HEK293 (cell line): Measurements from ENCODE around the gene TMEM255B.

Experiments used
- CTCF ChIA-PET: fragments of 350-600 bp; formaldehyde crosslinking; extraction: SDS; loops from one replicate; lab custom pipeline; 2021; ENCODE audit warnings: antibody characterized with exemption; lab: Yijun Ruan, JAX
- POLR2A ChIA-PET: fragments of 300-600 bp; formaldehyde crosslinking; extraction: SDS; loops from one replicate; lab custom pipeline; 2020; ENCODE audit warnings: antibody characterized with exemption, inconsistent platforms; lab: Yijun Ruan, JAX
- H3K27ac ChIP-seq: fragments of 200-500 bp; sonication (Bioruptor generic); 2 replicates; pipeline ENCODE4 v1.5.1; 2014; ENCODE audit warnings: low read depth, low read length, control low read depth, inconsistent platforms; ENCODE audit errors: extremely low read depth
- H3K36me3 ChIP-seq, 2 experiments: fragments of 200-500 bp in 1 of 2; sonication (Bioruptor generic) in 1 of 2; 1 replicate in 1 of 2; 2 replicates in 1 of 2; pipeline ENCODE4 v1.5.1; 2014 to 2017; ENCODE audit warnings: inconsistent platforms in 2 of 2, low read length in 2 of 2; ENCODE audit not compliant: control insufficient read depth in 2 of 2, insufficient read depth in 1 of 2
- H3K4me1 ChIP-seq: fragments of 200-500 bp; sonication (Bioruptor generic); 2 replicates; pipeline ENCODE4 v1.5.1; 2014; ENCODE audit warnings: mild to moderate bottlenecking, low read length, inconsistent platforms; ENCODE audit not compliant: control insufficient read depth, insufficient read depth
- H3K4me3 ChIP-seq: 2 replicates; pipeline ENCODE4 v1.5.1; 2011; ENCODE audit warnings: low read depth, mild to moderate bottlenecking, control low read depth, low read length, moderate library complexity
- H3K9me3 ChIP-seq: fragments of 200-500 bp; sonication (Bioruptor generic); 2 replicates; pipeline ENCODE4 v1.5.1; 2014; ENCODE audit warnings: low read depth, low read length, inconsistent platforms; ENCODE audit not compliant: control insufficient read depth, insufficient read depth
- GFI1B ChIP-seq: fragments of 450-650 bp; formaldehyde crosslinking; IDR thresholded peaks from 2 replicates; pipeline ENCODE4 v1.5.1; 2016; ENCODE audit warnings: missing biosample characterization, missing genetic modification characterization
- HOXD13 ChIP-seq: sonication (generic); formaldehyde crosslinking; IDR thresholded peaks from 2 replicates; pipeline ENCODE4 v1.8.0; 2022; ENCODE audit warnings: missing genetic modification reagents, borderline replicate concordance
- KLF17 ChIP-seq: fragments of 450-650 bp; formaldehyde crosslinking; IDR thresholded peaks from 2 replicates; pipeline ENCODE4 v1.5.1; 2016; ENCODE audit warnings: missing biosample characterization, missing genetic modification characterization
- OVOL3 ChIP-seq: fragments of 450-650 bp; formaldehyde crosslinking; IDR thresholded peaks from 2 replicates; pipeline ENCODE4 v1.5.1; 2016; ENCODE audit warnings: missing biosample characterization, missing genetic modification characterization
- SCRT2 ChIP-seq: fragments of 450-650 bp; formaldehyde crosslinking; IDR thresholded peaks from 2 replicates; pipeline ENCODE4 v1.5.1; 2016; ENCODE audit warnings: missing biosample characterization, missing genetic modification characterization
- SETDB1 ChIP-seq: IDR thresholded peaks from one replicate; pipeline ENCODE4 v1.6.1; 2017; ENCODE audit warnings: mild to moderate bottlenecking, low read length, moderate library complexity, mixed read lengths; ENCODE audit not compliant: insufficient read length
- ZBTB6 ChIP-seq: fragments of 450-650 bp; formaldehyde crosslinking; IDR thresholded peaks from 2 replicates; pipeline ENCODE4 v1.5.1; 2017; ENCODE audit warnings: missing biosample characterization, missing genetic modification characterization
- ZBTB7A ChIP-seq: fragments of 450-650 bp; formaldehyde crosslinking; IDR thresholded peaks from 2 replicates; pipeline ENCODE4 v1.5.1; 2016; ENCODE audit warnings: low read depth, missing biosample characterization, missing genetic modification characterization
- ZIC2 ChIP-seq: fragments of 450-650 bp; formaldehyde crosslinking; IDR thresholded peaks from 2 replicates; pipeline ENCODE4 v1.5.1; 2016; ENCODE audit warnings: missing biosample characterization, missing genetic modification characterization
- ZNF132 ChIP-seq: fragments of 450-650 bp; formaldehyde crosslinking; IDR thresholded peaks from 2 replicates; pipeline ENCODE4 v1.5.1; 2017; ENCODE audit warnings: missing biosample characterization, missing genetic modification characterization, borderline replicate concordance
- ZNF174 ChIP-seq: fragments of 450-650 bp; formaldehyde crosslinking; IDR thresholded peaks from 2 replicates; pipeline ENCODE4 v1.5.0; 2017; ENCODE audit warnings: missing biosample characterization, mild to moderate bottlenecking, missing genetic modification characterization
- ZNF184 ChIP-seq: fragments of 450-650 bp; IDR thresholded peaks from 2 replicates; pipeline ENCODE4 v1.5.1; 2018; ENCODE audit warnings: missing biosample characterization, mild to moderate bottlenecking, missing genetic modification characterization
- ZNF26 ChIP-seq: fragments of 450-650 bp; formaldehyde crosslinking; IDR thresholded peaks from 2 replicates; pipeline ENCODE4 v1.5.1; 2016; ENCODE audit warnings: missing biosample characterization, missing genetic modification characterization
- ZNF391 ChIP-seq: fragments of 450-650 bp; formaldehyde crosslinking; IDR thresholded peaks from 2 replicates; pipeline ENCODE4 v1.5.1; 2016; ENCODE audit warnings: low read depth, missing biosample characterization, missing genetic modification characterization, borderline replicate concordance
- ZNF416 ChIP-seq: fragments of 450-650 bp; formaldehyde crosslinking; IDR thresholded peaks from 2 replicates; pipeline ENCODE4 v1.5.1; 2016; ENCODE audit warnings: missing biosample characterization, missing genetic modification characterization
- ZNF473 ChIP-seq: fragments of 450-650 bp; formaldehyde crosslinking; IDR thresholded peaks from 2 replicates; pipeline ENCODE4 v1.5.1; 2017; ENCODE audit warnings: missing biosample characterization, missing genetic modification characterization
- ZNF513 ChIP-seq: fragments of 450-650 bp; IDR thresholded peaks from 2 replicates; pipeline ENCODE4 v1.5.1; 2018; ENCODE audit warnings: missing biosample characterization, missing genetic modification characterization
- ZNF560 ChIP-seq: fragments of 450-650 bp; formaldehyde crosslinking; IDR thresholded peaks from 2 replicates; pipeline ENCODE4 v1.5.1; 2017; ENCODE audit warnings: missing biosample characterization, missing genetic modification characterization, borderline replicate concordance
- ZNF704 ChIP-seq: fragments of 450-650 bp; formaldehyde crosslinking; IDR thresholded peaks from 2 replicates; pipeline ENCODE4 v1.5.1; 2016; ENCODE audit warnings: missing biosample characterization, missing genetic modification characterization
- ZNF747 ChIP-seq: fragments of 450-650 bp; formaldehyde crosslinking; IDR thresholded peaks from 2 replicates; pipeline ENCODE4 v1.5.1; 2016; ENCODE audit warnings: missing biosample characterization, missing genetic modification characterization
- ZNF785 ChIP-seq: fragments of 450-650 bp; formaldehyde crosslinking; IDR thresholded peaks from 2 replicates; pipeline ENCODE4 v1.5.1; 2016; ENCODE audit warnings: missing biosample characterization, missing genetic modification characterization
- ZSCAN16 ChIP-seq: fragments of 450-650 bp; formaldehyde crosslinking; IDR thresholded peaks from 2 replicates; pipeline ENCODE4 v1.5.1; 2016; ENCODE audit warnings: missing biosample characterization, missing genetic modification characterization
- ZXDB ChIP-seq: fragments of 450-650 bp; formaldehyde crosslinking; IDR thresholded peaks from 2 replicates; pipeline ENCODE4 v1.5.1; 2016; ENCODE audit warnings: missing biosample characterization, missing genetic modification characterization

The TMEM255B gene

GRCh38 chr13:113843063-113843654, 84.1 kb downstream of the TMEM255B start:
- Histone ChIP-seq H3K4me3 (no peak overlapping the region), H3K27ac (no peak overlapping the region), H3K4me1 (no peaks in the 10 kb centered on the region), H3K9me3 (no peaks in the 10 kb centered on the region), H3K36me3 (peaks cover 0 to 3% of the 10 kb centered on the region in 2 experiments; a peak in 1 of 3 replicates)
- POLR2A ChIA-PET: no interaction called here
- CTCF ChIA-PET: no interaction called here
- TF ChIP-seq ZNF174 (no peak), ZNF391 (tag by site-specific recombination) (no peak), ZSCAN16 (no peak), HOXD13 (CRISPR knock-in tag) (no peak), ZNF513 (tag by site-specific recombination) (no peak), ZNF184 (tag by site-specific recombination) (no peak), ZNF473 (tag by site-specific recombination) (no peak), ZNF560 (tag by site-specific recombination) (no peak), ZBTB6 (tag by site-specific recombination) (no peak), ZNF785 (tag by site-specific recombination) (no peak), ZNF704 (tag by site-specific recombination) (no peak), SCRT2 (no peak), ZBTB7A (tag by site-specific recombination) (no peak), GFI1B (no peak), KLF17 (tag by site-specific recombination) (no peak), ZNF747 (tag by site-specific recombination) (no peak), ZNF132 (no peak), ZNF416 (no peak), ZNF26 (tag by site-specific recombination) (no peak)

GRCh38 chr13:113843864-113844556, 85.0 kb downstream of the TMEM255B start:
- H3K36me3 ChIP-seq: peaks cover 0 to 3% of the 10 kb centered on the region in 2 experiments; a peak in 1 of 3 replicates
- ChIA-PET CTCF (no interaction called here), POLR2A (no interaction called here)
- TF ChIP-seq ZIC2 (tag by site-specific recombination) (0 out of 2 replicates have a peak, but pooled peaks have one; percentile 9), ZNF473 (tag by site-specific recombination) (no peak), OVOL3 (tag by site-specific recombination) (no peak), SETDB1 (no peak), ZXDB (tag by site-specific recombination) (no peak)
- H3K4me1 ChIP-seq: no peaks in the 10 kb centered on the region
- no peak overlapping the region for H3K4me3 ChIP-seq
- H3K9me3 ChIP-seq: no peaks in the 10 kb centered on the region
- H3K27ac ChIP-seq: no peak overlapping the region
